Fibroblast of skin of right biceps (primary cell): ENCODE measurements around the gene KIF4B.

Source experiments
- DNase-seq: peaks from one replicate; pipeline ENCODE4 v3.0.0-alpha.2; 2013

The KIF4B gene

GRCh38 chr5:155056644-155057269 is 43.2 kb downstream of the KIF4B start:
- no peak for DNase-seq

GRCh38 chr5:155057626-155058025 is 44.1 kb downstream of the KIF4B start:
- DNase-seq = no peak

GRCh38 chr5:155064580-155064979 is 51.0 kb downstream of the KIF4B start:
- no peak for DNase-seq

- DNase-seq = no peak
Observed at GRCh38 chr5:155066886-155067595, 53.5 kb downstream of the KIF4B start.
